ENCODE data around the gene FOS. TPM values are rescaled to one million over a fixed set of nuclear protein-coding genes. Genes with fewer than 3 reads are reported as not detected.

Gene FOS
- total RNA-seq, 6 donors from 2014 or later: 386 to 1,146 (median 633) TPM

- peak overlapping the region; percentile 38 to 56 (median 46) for H3K27ac ChIP-seq
- H3K4me3 ChIP-seq: no peak overlapping the region
These were observed 41.7 kb upstream of the FOS start for GRCh38 chr14:75236901-75237419.

GRCh38 chr14:75238756-75239455, 39.7 kb upstream of the FOS start:
- WGBS, 2 donors: 76 to 77% methylated on average over 11 of the region's 11 CpGs
- Histone ChIP-seq H3K27me3 (no peaks in the 10 kb centered on the region), H3K4me3 (no peak overlapping the region), H3K4me1 (peaks cover 0 to 9% (median 5%) of the 10 kb centered on the region in 4 donors), H3K36me3 (no peaks in the 10 kb centered on the region), H3K27ac (no peak overlapping the region), H3K9me3 (no peaks in the 10 kb centered on the region)
- TF ChIP-seq CTCF (IDR thresholded peaks at IDR 0.05) (no peak), POLR2AphosphoS5 (IDR thresholded peaks at IDR 0.05) (no peak), EP300 (IDR thresholded peaks at IDR 0.05) (no peak), POLR2A (IDR thresholded peaks at IDR 0.05) (no peak)
- DNase-seq (no peak), ATAC-seq (ENCODE audit: low FRiP score in 2 of 2) (no peak)

More at GRCh38 chr14:75236901-75237419, 41.7 kb upstream of the FOS start:
- H3K4me1 ChIP-seq: peaks cover 0 to 9% (median 5%) of the 10 kb centered on the region in 4 donors
- H3K27me3 ChIP-seq: no peaks in the 10 kb centered on the region
- DNase-seq (no peak), ATAC-seq (ENCODE audit: low FRiP score in 2 of 2) (no peak)
- WGBS, 2 donors: 51 to 62% methylated on average over 8 to 9 of the region's 9 CpGs
- TF ChIP-seq EP300 (IDR thresholded peaks at IDR 0.05): no peak
- no peak for TF ChIP-seq POLR2A (IDR thresholded peaks at IDR 0.05)
- no peak for TF ChIP-seq CTCF (IDR thresholded peaks at IDR 0.05)
- TF ChIP-seq POLR2AphosphoS5 (IDR thresholded peaks at IDR 0.05): no peak
- H3K9me3 ChIP-seq: no peaks in the 10 kb centered on the region
- no peaks in the 10 kb centered on the region for H3K36me3 ChIP-seq

GRCh38 chr14:75240781-75241180, 37.8 kb upstream of the FOS start:
- 93 to 94% methylated on average over 6 of the region's 6 CpGs for WGBS, 2 donors
- H3K9me3 ChIP-seq: no peaks in the 10 kb centered on the region
- H3K27me3 ChIP-seq: no peaks in the 10 kb centered on the region
- no peak overlapping the region for H3K27ac ChIP-seq
- H3K4me3 ChIP-seq: no peak overlapping the region
- ATAC-seq (ENCODE audit: low FRiP score in 2 of 2): no peak
- no peak for DNase-seq
- no peak for TF ChIP-seq POLR2AphosphoS5 (IDR thresholded peaks at IDR 0.05)
- no peak for TF ChIP-seq EP300 (IDR thresholded peaks at IDR 0.05)
- no peak for TF ChIP-seq CTCF (IDR thresholded peaks at IDR 0.05)
- no peak for TF ChIP-seq POLR2A (IDR thresholded peaks at IDR 0.05)
- H3K36me3 ChIP-seq: no peaks in the 10 kb centered on the region
- H3K4me1 ChIP-seq: peaks cover 0 to 6% (median 5%) of the 10 kb centered on the region in 4 donors

- Histone ChIP-seq H3K4me1 (peaks cover 0 to 8% (median 0%) of the 10 kb centered on the region in 4 donors), H3K27ac (no peak overlapping the region), H3K4me3 (no peak overlapping the region), H3K9me3 (no peaks in the 10 kb centered on the region), H3K27me3 (no peaks in the 10 kb centered on the region), H3K36me3 (no peaks in the 10 kb centered on the region)
- no peak for TF ChIP-seq POLR2A (IDR thresholded peaks at IDR 0.05)
- TF ChIP-seq EP300 (IDR thresholded peaks at IDR 0.05): no peak
- TF ChIP-seq CTCF (IDR thresholded peaks at IDR 0.05): no peak
- TF ChIP-seq POLR2AphosphoS5 (IDR thresholded peaks at IDR 0.05): no peak
- 64 to 72% methylated on average over 12 of the region's 12 CpGs for WGBS, 2 donors
- DNase-seq: no peak
- peak in 1 of 2 donors; percentile 95 for ATAC-seq (ENCODE audit: low FRiP score in 2 of 2)
These were observed 35.9 kb upstream of the FOS start for GRCh38 chr14:75242546-75243273.
